K562 (cell line): ENCODE measurements around the gene ANKS1B. TPM values are rescaled to one million over a fixed set of nuclear protein-coding genes. Genes with fewer than 3 reads are reported as not detected.

ENCODE experiments used
- ATAC-seq: fragments of 200-7000 bp; cut with Tn5 transposase; 3 replicates; pipeline ENCODE4 v1.9.1; 2020; ENCODE audit warnings: moderate library complexity
- BruUV-seq: library from RNA; stranded (reverse); fragments of 400-500 nt; replicated peaks from 2 replicates; lab custom pipeline; 2021; lab: Mats Ljungman, UMichigan
- CTCF ChIA-PET: fragments of 300-600 bp; formaldehyde crosslinking; extraction: SDS; loops from one replicate; lab custom pipeline; 2021; ENCODE audit warnings: low intra/inter-chr PET ratio; lab: Yijun Ruan, JAX
- POLR2A ChIA-PET: fragments of 300-600, 350-650 bp; sonication (Branson Sonifier 250); formaldehyde crosslinking; extraction: SDS; loops from one replicate; lab custom pipeline; 2021; ENCODE audit warnings: antibody characterized with exemption, inconsistent platforms; lab: Yijun Ruan, JAX
- DNase-seq, 4 experiments: peaks; one replicate each; pipeline versions ENCODE4 v3.0.0 to v3.0.0-alpha.2; 2011 to 2018; ENCODE audit warnings: low spot score in 3 of 4, mixed read lengths in 3 of 4; ENCODE audit errors: extremely low read depth in 1 of 4
- FAIRE-seq: peaks from 2 replicates; lab custom pipeline; 2011; peaks lifted over from hg19 to GRCh38; lab: Jason Lieb, UNC
- H2AFZ ChIP-seq: 2 replicates; pipeline ENCODE4 v1.6.0; 2011; ENCODE audit warnings: low read depth, low read length, control low read depth, inconsistent platforms
- H3K27ac ChIP-seq: fragments of 200-600 bp; 3 replicates; pipeline ENCODE4 v1.8.0; 2011; ENCODE audit warnings: low read depth, mild to moderate bottlenecking, control low read depth, inconsistent platforms, low read length, moderate library complexity, mixed read lengths; ENCODE audit errors: extremely low read depth
- H3K27me3 ChIP-seq, 2 experiments: fragments of 300-600 bp in 1 of 2; 2 replicates in 1 of 2; 3 replicates in 1 of 2; pipeline versions ENCODE4 v1.6.0 to v1.8.0; 2011; ENCODE audit warnings: inconsistent platforms in 2 of 2, low read length in 2 of 2, mild to moderate bottlenecking in 1 of 2, mixed read lengths in 1 of 2, moderate library complexity in 1 of 2; ENCODE audit not compliant: control insufficient read depth in 2 of 2, insufficient read depth in 2 of 2
- H3K36me3 ChIP-seq: fragments of 300-600 bp; 3 replicates; pipeline ENCODE4 v1.8.0; 2011; ENCODE audit warnings: mild to moderate bottlenecking, low read length, inconsistent platforms; ENCODE audit not compliant: control insufficient read depth, insufficient read depth
- H3K4me1 ChIP-seq, 2 experiments: fragments of 200-600 bp in 1 of 2; replicated peaks in 1 of 2; 2 replicates in 1 of 2; 3 replicates in 1 of 2; pipeline versions ENCODE4 v1.5.1 to v1.8.0; 2011; ENCODE audit warnings: inconsistent platforms in 2 of 2, low read length in 2 of 2, mild to moderate bottlenecking in 1 of 2, mixed read lengths in 1 of 2, moderate library complexity in 1 of 2; ENCODE audit not compliant: control insufficient read depth in 2 of 2, insufficient read depth in 2 of 2
- H3K4me2 ChIP-seq: 2 replicates; pipeline ENCODE4 v1.6.1; 2011; ENCODE audit warnings: low read length, control low read depth, inconsistent platforms, mixed read lengths; ENCODE audit not compliant: insufficient read depth
- H3K4me3 ChIP-seq: fragments of 200-600 bp; sonication (generic), shearing (Covaris generic); 2 replicates; pipeline ENCODE4 v1.5.1; 2016; ENCODE audit warnings: control low read depth, inconsistent platforms
- H3K79me2 ChIP-seq: fragments of 200-600 bp; 3 replicates; pipeline ENCODE4 v1.8.0; 2011; ENCODE audit warnings: low read length, inconsistent platforms; ENCODE audit not compliant: control insufficient read depth, insufficient read depth
- H3K9ac ChIP-seq, 2 experiments: 2 replicates each; pipeline versions ENCODE4 v1.6.0 to v1.6.1; 2011; ENCODE audit warnings: low read depth in 2 of 2, low read length in 2 of 2, control low read depth in 1 of 2, inconsistent platforms in 1 of 2, mild to moderate bottlenecking in 1 of 2, mixed read lengths in 1 of 2; ENCODE audit not compliant: insufficient read depth in 1 of 2
- H3K9me1 ChIP-seq: one replicate; pipeline ENCODE4 v1.6.0; 2011; ENCODE audit warnings: inconsistent platforms, mild to moderate bottlenecking, low read length, moderate library complexity; ENCODE audit not compliant: control insufficient read depth, insufficient read depth
- H3K9me3 ChIP-seq: replicated peaks from 2 replicates; pipeline ENCODE4 v1.5.1; 2011; ENCODE audit warnings: low read depth, low read length, inconsistent platforms; ENCODE audit not compliant: control insufficient read depth, insufficient read depth
- H4K20me1 ChIP-seq: replicated peaks from 2 replicates; pipeline ENCODE4 v1.6.1; 2011; ENCODE audit warnings: low read length, inconsistent platforms, mixed read lengths; ENCODE audit not compliant: control insufficient read depth, insufficient read depth
- BRF1 ChIP-seq: IDR thresholded peaks from 3 replicates; pipeline ENCODE4 v1.6.1; 2011; ENCODE audit warnings: borderline replicate concordance, mild to moderate bottlenecking; ENCODE audit not compliant: insufficient read length; ENCODE audit errors: extremely low read depth
- PML ChIP-seq: IDR thresholded peaks from 2 replicates; pipeline ENCODE4 v1.6.1; 2012; ENCODE audit warnings: low read length, inconsistent platforms
- RBM17 ChIP-seq: fragments of 200-400 bp; formaldehyde crosslinking; IDR thresholded peaks from 2 replicates; pipeline ENCODE4 v1.6.1; 2017; ENCODE audit warnings: low read depth, mild to moderate bottlenecking, low read length, borderline replicate concordance
- TEAD2 ChIP-seq: fragments of 450-650 bp; IDR thresholded peaks from 2 replicates; pipeline ENCODE4 v1.6.1; 2016; ENCODE audit warnings: missing genetic modification characterization, control low read depth, missing compliant biosample characterization
- ZNF134 ChIP-seq: fragments of 250-450 bp; sonication (Bioruptor Pico); conservative IDR thresholded peaks from 2 replicates; pipeline ENCODE4 v1.4.0; 2020
- WGBS: fragments of 100-300 bp; shearing (Covaris generic); methylation state at CpG from one replicate; pipeline ENCODE4 v1.1.6; 2016; ENCODE audit warnings: low coverage, mixed read lengths; ENCODE audit not compliant: insufficient coverage; ENCODE audit errors: missing lambda C conversion rate; 5-methylcytosine and 5-hydroxymethylcytosine counted together
- in situ Hi-C: fragments of 300-500 bp; cut with MboI; formaldehyde crosslinking; loops from 4 replicates; pipeline ENCODE4 v1.15.0; 2018; ENCODE audit warnings: inconsistent platforms, mixed read lengths
- intact Hi-C: fragments of 100-400 bp; cut with micrococcal nuclease; formaldehyde crosslinking; loops from 2 replicates; pipeline ENCODE4 v1.14.2; 2022
- polyA plus RNA-seq, 8 experiments: library from polyadenylated mRNA; depleted of rRNA in 4 of 8; stranded (reverse) in 5 of 8; unstranded in 3 of 8; fragments of >200 nt; fragmentation: Nextera tagmentation in 2 of 8; fragmentation: Illumina TruSeq in 1 of 8; extraction: Ambion mirVana in 2 of 8; extraction: Trizol in 1 of 8; gene quantifications; 2 replicates each; pipeline versions ENCODE4 v1.2.1 to v1.2.3, GENCODE V29; 2011 to 2014; ENCODE audit warnings: inconsistent platforms in 1 of 8, missing spikeins in 1 of 8
- total RNA-seq, 7 experiments: library from RNA; depleted of rRNA in 6 of 7; stranded (reverse); fragments of >200 nt in 6 of 7; fragmentation: Illumina TruSeq in 2 of 7; extraction: Trizol in 2 of 7; gene quantifications; 2 replicates each; pipeline versions ENCODE4 v1.2.1 to v1.2.3, GENCODE V29; 2011 to 2021; ENCODE audit warnings: low replicate concordance in 1 of 7
- TF ChIP-seq, protein P1 (sequence below): fragments of 250-450 bp; sonication (Bioruptor Pico); IDR thresholded peaks from 2 replicates; pipeline ENCODE4 v1.8.0; 2022; ENCODE audit warnings: inconsistent platforms, mild to moderate bottlenecking, moderate library complexity, borderline replicate concordance

The ANKS1B gene
- total and polyA plus RNA-seq, 9 of the 15 experiments (the other 6 are each of a cell fraction or from before 2014, with no cell fraction given) = 0.04 to 0.47 (median 0.28) TPM; not detected in 4

DNA sequence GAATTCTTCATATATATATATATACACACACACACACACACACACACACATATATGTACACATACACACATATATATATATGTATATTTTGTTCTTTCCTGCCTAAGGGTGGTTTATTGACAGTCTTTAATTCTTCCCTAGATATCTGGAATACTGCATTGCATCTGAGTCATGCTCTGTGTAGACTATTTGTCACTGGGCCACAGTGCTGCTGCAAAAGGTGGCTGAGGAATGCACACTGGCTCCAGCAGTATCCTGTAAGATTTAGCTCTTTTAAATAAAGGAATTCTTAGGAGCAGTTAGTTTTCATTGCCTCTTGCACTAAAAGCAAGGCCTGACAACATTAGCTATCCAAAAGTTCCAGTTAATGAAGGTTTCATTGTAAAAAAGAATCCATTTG, 1138.8 kb downstream of the ANKS1B start (continued):
- TF ChIP-seq PML (no peak), TEAD2 (tag) (no peak)
- TF ChIP-seq, protein P1, sequence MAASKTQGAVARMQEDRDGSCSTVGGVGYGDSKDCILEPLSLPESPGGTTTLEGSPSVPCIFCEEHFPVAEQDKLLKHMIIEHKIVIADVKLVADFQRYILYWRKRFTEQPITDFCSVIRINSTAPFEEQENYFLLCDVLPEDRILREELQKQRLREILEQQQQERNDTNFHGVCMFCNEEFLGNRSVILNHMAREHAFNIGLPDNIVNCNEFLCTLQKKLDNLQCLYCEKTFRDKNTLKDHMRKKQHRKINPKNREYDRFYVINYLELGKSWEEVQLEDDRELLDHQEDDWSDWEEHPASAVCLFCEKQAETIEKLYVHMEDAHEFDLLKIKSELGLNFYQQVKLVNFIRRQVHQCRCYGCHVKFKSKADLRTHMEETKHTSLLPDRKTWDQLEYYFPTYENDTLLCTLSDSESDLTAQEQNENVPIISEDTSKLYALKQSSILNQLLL (CRISPR knock-in tag) = no peak

DNA sequence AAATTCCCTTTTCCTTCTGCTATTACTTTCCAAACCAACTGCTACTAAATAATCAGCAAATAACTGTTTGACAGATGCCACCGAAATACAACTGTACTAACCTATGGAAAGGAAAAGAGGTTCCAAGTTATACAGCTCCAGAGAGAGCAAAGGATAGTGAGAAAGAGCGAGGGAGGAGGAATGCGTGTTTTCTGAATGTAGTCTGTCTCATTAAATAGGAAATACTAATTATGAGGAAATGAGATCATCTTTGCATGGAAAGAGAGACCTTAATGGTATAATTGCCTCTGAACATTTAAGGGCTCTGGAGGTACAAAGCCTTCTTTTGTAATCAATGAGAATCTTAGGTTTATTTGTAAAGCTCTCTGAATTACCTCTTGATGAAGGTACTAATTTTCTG, 1144.4 kb downstream of the ANKS1B start:
- CTCF ChIA-PET = no interaction called here
- no peak overlapping the region for H2AFZ ChIP-seq
- WGBS = 0% methylated on average over 3 of the region's 3 CpGs

More for the DNA sequence above, 1144.4 kb downstream of the ANKS1B start:
- no peak for ATAC-seq
- Histone ChIP-seq H3K4me1 (no peaks in the 10 kb centered on the region), H3K4me3 (no peak overlapping the region), H3K9ac (no peak overlapping the region), H4K20me1 (no peaks in the 10 kb centered on the region), H3K9me3 (no peaks in the 10 kb centered on the region), H3K4me2 (no peak overlapping the region), H3K27me3 (no peaks in the 10 kb centered on the region), H3K9me1 (no peaks in the 10 kb centered on the region), H3K79me2 (no peaks in the 10 kb centered on the region), H3K36me3 (no peaks in the 10 kb centered on the region), H3K27ac (no peak overlapping the region)
- TF ChIP-seq RBM17 (no peak), BRF1 (no peak), ZNF134 (CRISPR knock-in tag) (no peak)
- POLR2A ChIA-PET = interaction anchor here (1.1 kb wide), 1 partner anchor 39 kb away, joined by 4 read pairs; no protein-coding TSS in a partner anchor
- in situ Hi-C loops = no loop called here
- DNase-seq = no peak
- intact Hi-C loops = no loop called here
- FAIRE-seq = no peak
- BruUV-seq = no TSS peak
